Embryonic facial prominence (tissue), 1 donor: ENCODE data around the gene EFCAB6.

Experiments
- DNase-seq: peaks from one replicate; pipeline ENCODE4 v3.0.0-alpha.2; 2016; ENCODE audit errors: extremely low spot score

The EFCAB6 gene

GRCh38 chr22:43819421-43819921 is 7.4 kb upstream of the EFCAB6 start:
- no peak for DNase-seq

GRCh38 chr22:43818981-43819380 is 6.9 kb upstream of the EFCAB6 start:
- DNase-seq, result no peak

GRCh38 chr22:43817402-43817801 is 5.3 kb upstream of the EFCAB6 start:
- no peak for DNase-seq

- no peak for DNase-seq
Observed at GRCh38 chr22:43814264-43814663, 2.2 kb upstream of the EFCAB6 start.

- DNase-seq, result no peak
Observed at GRCh38 chr22:43812890-43813289, 785 bp upstream of the EFCAB6 start.

- no peak for DNase-seq
Observed at GRCh38 chr22:43811777-43812148, 342 bp downstream of the EFCAB6 start.

- no peak for DNase-seq
Observed at GRCh38 chr22:43802897-43803495, 9.1 kb downstream of the EFCAB6 start.

GRCh38 chr22:43800970-43801369 is 11.1 kb downstream of the EFCAB6 start:
- DNase-seq, result no peak

- DNase-seq, result no peak
Observed at GRCh38 chr22:43798492-43798891, 13.6 kb downstream of the EFCAB6 start.

- peak; percentile 53 for DNase-seq
Observed at GRCh38 chr22:43796567-43796966, 15.5 kb downstream of the EFCAB6 start.

GRCh38 chr22:43795320-43795719 is 16.8 kb downstream of the EFCAB6 start:
- no peak for DNase-seq

- DNase-seq, result no peak
Observed at GRCh38 chr22:43792905-43793304, 19.2 kb downstream of the EFCAB6 start.

GRCh38 chr22:43789452-43789851 is 22.7 kb downstream of the EFCAB6 start:
- no peak for DNase-seq

GRCh38 chr22:43783777-43784176 is 28.3 kb downstream of the EFCAB6 start:
- DNase-seq, result no peak

GRCh38 chr22:43782448-43782847 is 29.7 kb downstream of the EFCAB6 start:
- no peak for DNase-seq

GRCh38 chr22:43777286-43777685 is 34.8 kb downstream of the EFCAB6 start:
- DNase-seq, result no peak

GRCh38 chr22:43776081-43776670 is 35.9 kb downstream of the EFCAB6 start:
- DNase-seq, result no peak

- DNase-seq, result no peak
Observed at GRCh38 chr22:43774318-43774915, 37.7 kb downstream of the EFCAB6 start.

GRCh38 chr22:43772831-43773230 is 39.3 kb downstream of the EFCAB6 start:
- DNase-seq, result no peak

- no peak for DNase-seq
Observed at GRCh38 chr22:43755452-43755851, 56.7 kb downstream of the EFCAB6 start.

GRCh38 chr22:43755011-43755410 is 57.1 kb downstream of the EFCAB6 start:
- no peak for DNase-seq

- DNase-seq, result no peak
Observed at GRCh38 chr22:43754176-43754575, 57.9 kb downstream of the EFCAB6 start.

GRCh38 chr22:43753688-43754087 is 58.4 kb downstream of the EFCAB6 start:
- no peak for DNase-seq
